Ovary (tissue), 10 donors: ENCODE measurements around the gene SLC45A3. TPM values are rescaled to one million over a fixed set of nuclear protein-coding genes. Genes with fewer than 3 reads are reported as not detected.
"Not testable (repeated sequence)": the region's sequence is repeated elsewhere in the genome, so short reads cannot be mapped to it uniquely, and the experiment has no call there.

Experiments used
- DNase-seq, 5 donors: peaks; one replicate each; pipeline ENCODE4 v3.0.0-alpha.2; 2019 to 2020
- H3K27ac ChIP-seq, 2 donors: fragments of 200-600 bp; one replicate each; pipeline versions ENCODE4 v1.5.1 to v1.8.0; 2019 to 2022
- H3K27me3 ChIP-seq: fragments of 200-600 bp; one replicate; pipeline ENCODE4 v1.8.0; 2022
- H3K36me3 ChIP-seq: fragments of 200-600 bp; sonication (generic); one replicate; pipeline ENCODE4 v1.5.1; 2019
- H3K4me1 ChIP-seq: one replicate; pipeline ENCODE4 v1.8.1; 2013; ENCODE audit warnings: mild to moderate bottlenecking, moderate library complexity; ENCODE audit not compliant: insufficient read depth
- H3K4me3 ChIP-seq: fragments of 200-600 bp; sonication (generic); one replicate; pipeline ENCODE4 v1.5.1; 2017
- H3K9me3 ChIP-seq, 2 donors: fragments of 200-600 bp in 1 of 2; sonication (generic) in 1 of 2; one replicate each; pipeline versions ENCODE4 v1.5.1 to v1.8.1; 2013 to 2019; ENCODE audit warnings: mild to moderate bottlenecking in 1 of 2, moderate library complexity in 1 of 2
- CTCF ChIP-seq, 3 donors: fragments of 450-650 bp in 2 of 3; fragments of 200-600 bp in 1 of 3; IDR thresholded peaks; one replicate each; pipeline versions ENCODE4 v1.5.1 to v1.8.0; 2016 to 2022; ENCODE audit warnings: antibody characterized with exemption in 3 of 3, mild to moderate bottlenecking in 1 of 3
- EP300 ChIP-seq: sonication (generic); formaldehyde crosslinking; IDR thresholded peaks from one replicate; pipeline ENCODE4 v1.6.1; 2017; ENCODE audit warnings: antibody characterized with exemption
- POLR2A ChIP-seq: fragments of 450-650 bp; IDR thresholded peaks from one replicate; pipeline ENCODE4 v1.6.1; 2017; ENCODE audit warnings: antibody characterized with exemption, mild to moderate bottlenecking, moderate library complexity
- WGBS, 3 donors: extraction: QIAGEN DNeasy Blood & Tissue Kit in 1 of 3; methylation state at CpG; one replicate each; pipeline versions ENCODE4 v1.1.5 to v1.1.7; 2013 to 2017; 5-methylcytosine and 5-hydroxymethylcytosine counted together
- intact Hi-C, 4 donors: fragments of 100-400 bp; cut with DNase I; formaldehyde crosslinking; loops; one replicate each; pipeline versions ENCODE4 v1.11.0 to v1.15.1; 2022 to 2023
- long read RNA-seq, 3 donors: library from polyadenylated mRNA in 2 of 3; unstranded in 2 of 3; transcript quantifications; one replicate each; pipeline ENCODE4 v2.0.0 and lab custom pipeline, GENCODE V29; 2021 to 2026
- polyA plus RNA-seq, 2 donors: library from polyadenylated mRNA; stranded (reverse); fragments of 200-250 nt in 1 of 2; fragments of 350-450 nt in 1 of 2; fragmentation: Illumina TruSeq in 1 of 2; extraction: RNeasy Lipid Tissue Mini Kit (QIAGEN cat#74804) in 1 of 2; gene quantifications; one replicate each; pipeline ENCODE4 v1.2.3, GENCODE V29; 2013 to 2014
- total RNA-seq, 7 donors: library from RNA; depleted of rRNA in 2 of 7; stranded (reverse); fragments of >200 nt in 2 of 7; fragmentation: NEBNext Ultra II Directional in 3 of 7; extraction: Animal tissue kit (Norgen Biotek cat#: 25700) in 3 of 7; gene quantifications; one replicate each; pipeline versions ENCODE4 v1.1.0 to v1.2.4, GENCODE V29; 2016 to 2023
- donor health status: DM: no; HTN: no; CAD: no; lungs with moderate emphysema.
- donor health status: DM: no; HTN: no; CAD: no.
- donor health status: Bipolar disorder and iron deficiency.
- donor health status: DM: yes; HTN: yes; CAD: no.
- donor health status: DM: no; HTN: no; CAD: no.
- donor health status: DM: yes; HTN: yes; CAD: no.

Gene SLC45A3
- 1 to 10 TPM; 1.5 to 9.5 (median 5.8) TPM for total RNA-seq
- 1 to 10 TPM; 3.4 to 3.5 TPM for polyA plus RNA-seq
- long read RNA-seq, donor 1, partial matches to known transcripts, result 0 of 1 reads
- long read RNA-seq, donor 1, other reads (novel, unspliced or antisense), result 1 of 1 reads
- long read RNA-seq, donor 2, result 0 reads
- long read RNA-seq, donor 3, transcript SLC45A3-201 (5 exons, 3,341 nt), result major isoform, 7 of 11 reads
- long read RNA-seq, donor 3, partial matches to known transcripts, result 1 of 11 reads
- long read RNA-seq, donor 3, other reads (novel, unspliced or antisense), result 3 of 11 reads

- intact Hi-C loops, result no loop called here
- H3K4me3 ChIP-seq, result peak within 1 kb of the TSS; percentile 41
- no peaks in the 10 kb centered on the region for H3K27me3 ChIP-seq
- no peak for TF ChIP-seq CTCF (IDR thresholded peaks at IDR 0.05)
- TF ChIP-seq EP300, result no peak
- H3K9me3 ChIP-seq, result no peaks in the 10 kb centered on the region
- WGBS, 3 donors, result 1% methylated on average over 50 to 86 of the region's 86 CpGs
- peaks cover 16% of the 10 kb centered on the region for H3K4me1 ChIP-seq
- peak within 1 kb of the TSS; percentile 41 to 69 for H3K27ac ChIP-seq
- H3K36me3 ChIP-seq, result no peaks in the 10 kb centered on the region
- peak; percentile 51 to 78 (median 67) for DNase-seq
Measured at GRCh38 chr1:205680073-205680851, at the start of gene SLC45A3. TSS of gene SLC45A3 (minus strand) at chr1:205680509. CDS start at chr1:205664656, 15,853 bp downstream.

GRCh38 chr1:205726619-205727125 is 46.4 kb upstream of the SLC45A3 start:
- 72 to 83% (median 73%) methylated on average over 4 of the region's 4 CpGs for WGBS, 3 donors
- H3K27me3 ChIP-seq, result no peaks in the 10 kb centered on the region
- H3K4me3 ChIP-seq, result no peak overlapping the region
- no peak overlapping the region for H3K27ac ChIP-seq
- H3K36me3 ChIP-seq, result no peaks in the 10 kb centered on the region
- intact Hi-C loops, result no loop called here
- TF ChIP-seq POLR2A, result no peak
- no peak for TF ChIP-seq CTCF (IDR thresholded peaks at IDR 0.05)
- no peak for TF ChIP-seq EP300
- H3K4me1 ChIP-seq, result no peaks in the 10 kb centered on the region
- no peaks in the 10 kb centered on the region for H3K9me3 ChIP-seq
- no peak for DNase-seq

GRCh38 chr1:205725514-205725913 is 45.2 kb upstream of the SLC45A3 start:
- 75 to 85% (median 80%) methylated on average over 1 of the region's 1 CpG for WGBS, 3 donors
- no peaks in the 10 kb centered on the region for H3K36me3 ChIP-seq
- no peaks in the 10 kb centered on the region for H3K27me3 ChIP-seq
- H3K9me3 ChIP-seq, result no peaks in the 10 kb centered on the region
- TF ChIP-seq POLR2A (no peak), EP300 (no peak), CTCF (IDR thresholded peaks at IDR 0.05) (no peak)
- no peak for DNase-seq
- intact Hi-C loops, result no loop called here
- no peaks in the 10 kb centered on the region for H3K4me1 ChIP-seq
- no peak overlapping the region for H3K4me3 ChIP-seq
- H3K27ac ChIP-seq, result no peak overlapping the region

GRCh38 chr1:205720740-205721139 is 40.4 kb upstream of the SLC45A3 start:
- 46 to 100% (median 97%) methylated on average over 2 of the region's 2 CpGs for WGBS, 3 donors
- DNase-seq, H3K9me3 ChIP-seq, H3K4me1 ChIP-seq, intact Hi-C loops, H3K4me3 ChIP-seq, H3K36me3 ChIP-seq, H3K27me3 ChIP-seq, H3K27ac ChIP-seq: not testable (repeated sequence)

- TF ChIP-seq POLR2A (no peak), EP300 (no peak), CTCF (IDR thresholded peaks at IDR 0.05) (no peak)
- no peaks in the 10 kb centered on the region for H3K36me3 ChIP-seq
Measured at GRCh38 chr1:205719762-205720161, 39.5 kb upstream of the SLC45A3 start.

More at GRCh38 chr1:205719762-205720161, 39.5 kb upstream of the SLC45A3 start:
- no peak for DNase-seq
- Histone ChIP-seq H3K4me1 (no peaks in the 10 kb centered on the region), H3K4me3 (no peak overlapping the region), H3K27ac (no peak overlapping the region), H3K9me3 (no peaks in the 10 kb centered on the region), H3K27me3 (no peaks in the 10 kb centered on the region)
- intact Hi-C loops, result loop anchor here in 1 of 4 donors (10.0 kb wide), 1 partner anchor 55 kb away; no protein-coding TSS in a partner anchor
